Measurements from ENCODE around the gene FLOT2.
A peak's percentile ranks its signal among the peaks of the same experiment; 100 is the strongest.
"Not testable (repeated sequence)": the region's sequence is repeated elsewhere in the genome, so short reads cannot be mapped to it uniquely, and the experiment has no call there.

The FLOT2 gene

GRCh38 chr17:28854457-28855335 is 42.8 kb downstream of the FLOT2 start, which contains the start of gene ERAL1:
Gene ERAL1 (plus strand): TSS chr17:28855016. CDS start chr17:28855035, 19 bp downstream.
- FAIRE-seq, result peak; percentile 94

DNA sequence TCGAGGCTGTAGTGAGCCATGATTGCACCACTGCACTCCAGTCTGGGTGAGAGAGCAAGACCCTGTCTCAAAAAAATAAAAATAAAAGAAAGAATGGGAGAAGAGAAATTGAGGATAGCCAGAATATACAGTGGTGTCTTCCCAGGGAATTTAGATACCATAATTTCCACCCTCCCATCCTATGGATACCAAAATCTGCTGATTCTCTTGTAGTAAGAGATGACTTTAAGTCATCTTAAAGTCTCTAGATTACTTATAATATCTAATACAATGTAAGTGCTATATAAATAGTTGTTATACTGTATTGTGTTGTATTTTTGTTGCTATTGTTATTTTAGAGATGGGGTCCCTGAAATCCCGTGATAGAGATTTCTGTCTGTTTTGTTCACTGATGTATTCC is 44.2 kb downstream of the FLOT2 start:
- DNase-seq (ENCODE audit: extremely low spot score, insufficient read length, low read depth), result no peak
- FAIRE-seq, result no peak

More at GRCh38 chr17:28854457-28855335, 42.8 kb downstream of the FLOT2 start, which contains the start of gene ERAL1:
- peak; percentile 79 for DNase-seq (ENCODE audit: extremely low spot score, insufficient read length, low read depth)

DNA sequence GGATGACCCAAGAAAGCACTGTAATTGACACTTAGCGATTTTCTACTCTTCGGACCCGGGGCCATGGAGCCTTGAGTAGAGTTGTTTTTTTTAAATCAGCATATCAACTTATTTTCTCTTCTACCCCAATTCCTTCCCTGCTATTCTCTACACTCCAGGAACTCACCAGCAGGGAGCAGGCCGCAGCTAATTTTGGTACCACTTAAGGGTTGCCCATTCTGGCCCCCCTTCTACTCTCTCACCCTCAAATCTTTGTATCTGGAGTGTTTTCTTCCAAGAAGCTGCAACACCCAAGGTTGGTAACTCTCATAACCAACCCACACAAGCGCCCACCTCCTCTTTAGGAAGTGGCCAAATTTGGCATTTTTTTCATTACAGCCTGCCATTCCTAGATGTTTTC is 48.3 kb downstream of the FLOT2 start:
- no peak for FAIRE-seq
- no peak for DNase-seq (ENCODE audit: extremely low spot score, insufficient read length, low read depth)

GRCh38 chr17:28848667-28849066 is 48.9 kb downstream of the FLOT2 start:
- peak; percentile 42 for FAIRE-seq
- not testable (repeated sequence) for DNase-seq (ENCODE audit: extremely low spot score, insufficient read length, low read depth)

DNA sequence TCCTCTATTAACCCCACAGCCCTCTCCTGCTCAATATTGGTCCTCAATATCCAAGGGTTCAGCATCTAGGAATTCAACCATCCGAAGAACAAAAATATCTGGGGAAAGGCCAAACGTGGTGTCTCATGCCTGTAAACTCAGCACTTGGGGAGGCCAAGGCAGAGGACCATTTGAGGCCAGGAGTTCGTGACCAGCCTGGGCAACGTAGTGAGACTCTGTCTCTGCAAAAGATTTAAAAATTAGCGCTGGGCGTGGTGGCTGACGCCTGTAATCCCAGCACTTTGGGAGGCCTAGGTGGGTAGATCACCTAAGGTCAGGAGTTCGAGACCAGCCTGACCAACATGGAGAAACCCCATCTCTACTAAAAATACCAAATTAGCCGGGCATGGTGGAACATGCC is 50.8 kb downstream of the FLOT2 start:
- FAIRE-seq; DNase-seq (ENCODE audit: extremely low spot score, insufficient read length, low read depth): not testable (repeated sequence)

DNA sequence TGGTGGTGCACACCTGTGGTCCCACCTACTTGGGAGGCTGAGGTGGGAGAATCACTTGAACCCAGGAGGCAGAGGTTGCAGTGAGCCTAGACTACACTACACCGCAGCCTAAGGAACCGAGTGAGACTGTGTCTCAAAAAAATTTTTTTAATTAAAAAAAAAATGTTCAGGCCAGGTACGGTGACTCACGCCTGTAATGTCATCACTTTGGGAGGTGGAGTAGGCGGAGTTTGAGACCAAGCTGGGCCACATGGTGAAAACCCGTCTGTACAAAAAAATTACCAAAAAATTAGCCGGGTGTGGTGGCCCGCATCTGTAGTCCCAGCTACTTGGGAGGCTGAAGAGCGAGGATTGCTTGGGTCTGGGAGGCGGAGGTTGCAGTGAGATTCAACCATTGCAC is 51.3 kb downstream of the FLOT2 start:
- DNase-seq (ENCODE audit: extremely low spot score, insufficient read length, low read depth) (no peak), FAIRE-seq (no peak)

DNA sequence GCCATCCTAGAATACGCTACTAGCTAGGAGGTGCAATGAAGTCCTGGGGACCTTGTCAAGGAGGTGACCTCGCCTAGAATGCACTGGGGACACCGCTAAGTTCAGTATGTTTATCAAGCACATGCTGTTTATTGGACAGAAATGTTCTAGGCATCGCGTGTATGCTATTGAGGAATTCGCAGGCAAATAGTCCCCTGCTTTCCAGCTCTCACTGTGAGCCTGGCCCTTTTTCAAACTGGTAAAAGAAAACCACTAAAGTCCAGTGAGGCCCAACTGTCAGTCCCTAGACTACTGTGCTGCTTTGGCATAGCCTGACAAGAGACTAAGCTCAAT is 53.8 kb downstream of the FLOT2 start:
- DNase-seq (ENCODE audit: extremely low spot score, insufficient read length, low read depth) (no peak), FAIRE-seq (no peak)

GRCh38 chr17:28842282-28843012 is 55.1 kb downstream of the FLOT2 start, which contains the start of gene FAM222B:
Gene FAM222B (minus strand): TSS chr17:28842790. CDS start chr17:28766667, 76,123 bp downstream.
- peak; percentile 72 for FAIRE-seq
- DNase-seq (ENCODE audit: extremely low spot score, insufficient read length, low read depth), result peak; percentile 99

DNA sequence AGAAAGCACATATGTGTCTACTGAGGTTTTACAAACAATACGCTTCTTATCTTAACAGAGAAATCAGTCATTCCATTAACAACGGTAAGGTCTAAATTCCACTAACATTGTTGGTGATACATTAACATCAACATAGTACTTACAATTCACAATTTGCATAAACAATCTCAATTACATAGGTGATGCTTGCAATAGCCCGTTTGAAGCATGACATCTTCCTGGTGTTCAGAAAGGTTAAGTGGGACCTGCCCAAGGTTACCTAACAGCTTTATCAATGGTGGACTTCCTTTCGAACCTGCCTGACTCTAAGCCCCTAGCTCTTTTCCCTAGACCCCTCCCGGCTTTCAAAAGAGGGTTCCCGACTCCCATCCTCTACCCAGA is 55.6 kb downstream of the FLOT2 start:
- FAIRE-seq, result no peak
- DNase-seq (ENCODE audit: extremely low spot score, insufficient read length, low read depth), result no peak

GRCh38 chr17:28839221-28839620 is 58.3 kb downstream of the FLOT2 start:
- no peak for FAIRE-seq
- no peak for DNase-seq (ENCODE audit: extremely low spot score, insufficient read length, low read depth)

DNA sequence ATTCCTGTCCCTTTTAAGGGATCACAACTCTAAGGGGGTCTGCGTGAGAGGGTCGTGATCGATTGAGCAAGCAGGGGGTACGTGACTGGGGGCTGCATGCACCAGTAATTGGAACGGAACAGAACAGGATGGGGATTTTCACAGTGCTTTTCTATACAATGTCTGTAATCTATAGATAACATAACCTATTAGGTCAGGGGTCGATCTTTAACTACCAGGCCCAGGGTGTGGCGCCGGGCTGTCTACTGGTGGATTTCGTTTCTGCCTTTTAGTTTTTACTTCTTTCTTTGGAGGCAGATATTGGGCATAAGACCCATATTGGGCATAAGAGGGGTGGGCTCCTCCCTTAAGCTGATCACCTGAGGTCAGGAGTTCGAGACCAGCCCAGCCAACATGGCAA is 61.0 kb downstream of the FLOT2 start:
- DNase-seq (ENCODE audit: extremely low spot score, insufficient read length, low read depth); FAIRE-seq: not testable (repeated sequence)

GRCh38 chr17:28834420-28834819 is 63.1 kb downstream of the FLOT2 start:
- FAIRE-seq, result no peak
- no peak for DNase-seq (ENCODE audit: extremely low spot score, insufficient read length, low read depth)

Data from GM18507 (cell line).